GM23248 (cell line): Measurements from ENCODE around the gene SLC39A3.

Experiments used
- EZH2 ChIP-seq: fragments of 200-600 bp; sonication (generic); IDR thresholded peaks from 2 replicates; pipeline ENCODE4 v1.6.1; 2018; ENCODE audit warnings: antibody characterized with exemption, mild to moderate bottlenecking; ENCODE audit not compliant: insufficient read depth, poor library complexity, severe bottlenecking
- EZH2phosphoT487 ChIP-seq: fragments of 200-600 bp; sonication (generic); IDR thresholded peaks from 2 replicates; pipeline ENCODE4 v1.6.1; 2018; ENCODE audit warnings: antibody characterized with exemption, moderate library complexity, mild to moderate bottlenecking, low read depth; ENCODE audit not compliant: insufficient read depth

GRCh38 chr19:2743099-2743498, 3.3 kb upstream of the SLC39A3 start:
- TF ChIP-seq EZH2 (no peak), EZH2phosphoT487 (no peak)
